HepG2 (cell line): Measurements from ENCODE around the gene SH2D5.

Experiments used
- CBX5 ChIP-seq: sonication (generic); formaldehyde crosslinking; IDR thresholded peaks from 2 replicates; pipeline ENCODE4 v1.4.0; 2020; ENCODE audit warnings: missing genetic modification reagents, borderline replicate concordance
- CHD2 ChIP-seq: IDR thresholded peaks from 2 replicates; pipeline ENCODE4 v1.6.1; 2011; ENCODE audit warnings: low read depth, low read length, improper control_type of control experiment
- CTCF ChIP-seq: sonication (generic); formaldehyde crosslinking; IDR thresholded peaks from 2 replicates; pipeline ENCODE4 v1.5.0; 2020; ENCODE audit warnings: mild to moderate bottlenecking, missing genetic modification reagents, moderate library complexity
- MYNN ChIP-seq: sonication (generic); formaldehyde crosslinking; IDR thresholded peaks from 2 replicates; pipeline ENCODE4 v1.4.0; 2020; ENCODE audit warnings: mild to moderate bottlenecking, low read depth, missing genetic modification reagents
- NBN ChIP-seq: fragments of 450-650 bp; conservative IDR thresholded peaks from 2 replicates; pipeline ENCODE4 v1.6.1; 2017
- POLR2A ChIP-seq, 2 experiments: IDR thresholded peaks; 2 replicates each; pipeline ENCODE4 v1.6.1; 2011; ENCODE audit warnings: low read depth in 2 of 2, low read length in 2 of 2, mild to moderate bottlenecking in 1 of 2, moderate library complexity in 1 of 2; ENCODE audit not compliant: insufficient read depth in 1 of 2
- RELA ChIP-seq: sonication (generic); formaldehyde crosslinking; IDR thresholded peaks from 2 replicates; pipeline ENCODE4 v1.4.0; 2020; ENCODE audit warnings: missing genetic modification reagents
- ZHX1 ChIP-seq: sonication (generic); formaldehyde crosslinking; IDR thresholded peaks from 2 replicates; pipeline ENCODE4 v1.8.1; 2022; ENCODE audit warnings: low read depth, mild to moderate bottlenecking, missing genetic modification reagents
- ZNF7 ChIP-seq: IDR thresholded peaks from 2 replicates; pipeline ENCODE4 v1.6.1; 2016; ENCODE audit warnings: missing biosample characterization, missing genetic modification reagents
- TF ChIP-seq, protein P1 (sequence below): sonication (generic); formaldehyde crosslinking; IDR thresholded peaks from 2 replicates; pipeline ENCODE4 v1.4.0; 2020; ENCODE audit warnings: low read depth, missing genetic modification reagents
- TF ChIP-seq, protein P2 (sequence below): sonication (generic); formaldehyde crosslinking; IDR thresholded peaks from 2 replicates; pipeline ENCODE4 v1.9.0; 2021; ENCODE audit warnings: missing genetic modification reagents, borderline replicate concordance

DNA sequence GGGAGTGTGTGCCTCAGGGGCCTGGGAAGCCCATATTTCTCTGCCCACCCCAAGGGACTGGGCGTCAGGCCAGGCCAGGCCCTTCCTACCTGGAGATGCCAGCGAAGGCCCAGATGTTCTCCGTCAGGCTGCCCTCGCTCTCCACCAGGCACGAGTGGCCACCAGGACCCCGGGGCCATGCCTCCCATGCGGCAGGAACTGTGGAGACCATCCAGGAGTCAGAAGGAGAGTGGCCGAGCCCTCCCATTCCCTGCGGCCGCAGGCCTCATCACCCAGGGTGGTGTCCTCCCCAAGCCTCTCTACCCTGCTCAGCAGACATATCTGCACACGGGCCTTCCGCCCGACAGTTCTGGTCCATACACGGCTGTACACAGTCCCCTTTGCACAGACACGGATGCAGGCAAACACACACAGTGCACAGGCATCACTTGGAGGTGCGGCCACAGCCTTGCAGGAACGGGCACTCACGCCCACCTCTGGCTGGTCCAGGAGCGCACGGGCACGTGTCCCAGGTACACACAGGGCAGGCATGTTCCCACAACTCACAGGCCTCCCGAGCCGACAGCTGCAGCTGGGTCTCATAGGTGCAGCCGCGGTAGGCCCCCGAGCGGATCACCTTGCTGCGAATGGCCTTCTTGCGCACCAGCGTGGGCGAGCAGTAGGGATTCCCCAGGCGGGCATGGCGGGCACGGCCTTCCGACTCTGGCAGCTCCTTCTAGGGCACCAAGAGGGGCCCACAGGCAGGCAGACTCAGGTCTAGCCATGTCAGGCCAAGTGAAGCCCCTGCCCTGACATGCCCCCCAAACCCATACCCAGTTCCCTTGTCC is 8.8 kb downstream of the SH2D5 start:
- no peak for TF ChIP-seq CBX5 (CRISPR knock-in tag)
- no peak for TF ChIP-seq NBN
- no peak for TF ChIP-seq ZNF7 (CRISPR knock-in tag)
- TF ChIP-seq, protein P1, sequence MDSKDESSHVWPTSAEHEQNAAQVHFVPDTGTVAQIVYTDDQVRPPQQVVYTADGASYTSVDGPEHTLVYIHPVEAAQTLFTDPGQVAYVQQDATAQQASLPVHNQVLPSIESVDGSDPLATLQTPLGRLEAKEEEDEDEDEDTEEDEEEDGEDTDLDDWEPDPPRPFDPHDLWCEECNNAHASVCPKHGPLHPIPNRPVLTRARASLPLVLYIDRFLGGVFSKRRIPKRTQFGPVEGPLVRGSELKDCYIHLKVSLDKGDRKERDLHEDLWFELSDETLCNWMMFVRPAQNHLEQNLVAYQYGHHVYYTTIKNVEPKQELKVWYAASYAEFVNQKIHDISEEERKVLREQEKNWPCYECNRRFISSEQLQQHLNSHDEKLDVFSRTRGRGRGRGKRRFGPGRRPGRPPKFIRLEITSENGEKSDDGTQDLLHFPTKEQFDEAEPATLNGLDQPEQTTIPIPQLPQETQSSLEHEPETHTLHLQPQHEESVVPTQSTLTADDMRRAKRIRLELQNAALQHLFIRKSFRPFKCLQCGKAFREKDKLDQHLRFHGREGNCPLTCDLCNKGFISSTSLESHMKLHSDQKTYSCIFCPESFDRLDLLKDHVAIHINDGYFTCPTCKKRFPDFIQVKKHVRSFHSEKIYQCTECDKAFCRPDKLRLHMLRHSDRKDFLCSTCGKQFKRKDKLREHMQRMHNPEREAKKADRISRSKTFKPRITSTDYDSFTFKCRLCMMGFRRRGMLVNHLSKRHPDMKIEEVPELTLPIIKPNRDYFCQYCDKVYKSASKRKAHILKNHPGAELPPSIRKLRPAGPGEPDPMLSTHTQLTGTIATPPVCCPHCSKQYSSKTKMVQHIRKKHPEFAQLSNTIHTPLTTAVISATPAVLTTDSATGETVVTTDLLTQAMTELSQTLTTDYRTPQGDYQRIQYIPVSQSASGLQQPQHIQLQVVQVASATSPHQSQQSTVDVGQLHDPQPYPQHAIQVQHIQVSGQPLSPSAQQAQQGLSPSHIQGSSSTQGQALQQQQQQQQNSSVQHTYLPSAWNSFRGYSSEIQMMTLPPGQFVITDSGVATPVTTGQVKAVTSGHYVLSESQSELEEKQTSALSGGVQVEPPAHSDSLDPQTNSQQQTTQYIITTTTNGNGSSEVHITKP (CRISPR knock-in tag) = no peak
- TF ChIP-seq, protein P2, sequence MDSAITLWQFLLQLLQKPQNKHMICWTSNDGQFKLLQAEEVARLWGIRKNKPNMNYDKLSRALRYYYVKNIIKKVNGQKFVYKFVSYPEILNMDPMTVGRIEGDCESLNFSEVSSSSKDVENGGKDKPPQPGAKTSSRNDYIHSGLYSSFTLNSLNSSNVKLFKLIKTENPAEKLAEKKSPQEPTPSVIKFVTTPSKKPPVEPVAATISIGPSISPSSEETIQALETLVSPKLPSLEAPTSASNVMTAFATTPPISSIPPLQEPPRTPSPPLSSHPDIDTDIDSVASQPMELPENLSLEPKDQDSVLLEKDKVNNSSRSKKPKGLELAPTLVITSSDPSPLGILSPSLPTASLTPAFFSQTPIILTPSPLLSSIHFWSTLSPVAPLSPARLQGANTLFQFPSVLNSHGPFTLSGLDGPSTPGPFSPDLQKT = no peak
- TF ChIP-seq CTCF (CRISPR knock-in tag) = no peak
- TF ChIP-seq CHD2 = no peak
- no peak for TF ChIP-seq ZHX1 (CRISPR knock-in tag)
- TF ChIP-seq RELA (CRISPR knock-in tag) = no peak
- TF ChIP-seq MYNN (CRISPR knock-in tag) = no peak
- TF ChIP-seq POLR2A (IDR thresholded peaks at IDR 0.05; ENCODE audit: insufficient read depth in 1 of 2, low read depth in 2 of 2, low read length in 2 of 2) = no peak
